ENCODE data around the gene DAPK1.

GRCh38 chr9:87606841-87607521 is 109.3 kb downstream of the DAPK1 start:
- TF ChIP-seq CTCF (IDR thresholded peaks at IDR 0.05; ENCODE audit: poor library complexity) (no peak), EZH2 (IDR thresholded peaks at IDR 0.05; ENCODE audit: borderline replicate concordance) (no peak)
